Measurements from ENCODE around the gene TCTN3.
"Not testable (repeated sequence)": the region's sequence is repeated elsewhere in the genome, so short reads cannot be mapped to it uniquely, and the experiment has no call there.

TCTN3 gene
- 17.5 to 56.1 (median 41.9) reads per million in 9 experiments for total RNA-seq

DNA sequence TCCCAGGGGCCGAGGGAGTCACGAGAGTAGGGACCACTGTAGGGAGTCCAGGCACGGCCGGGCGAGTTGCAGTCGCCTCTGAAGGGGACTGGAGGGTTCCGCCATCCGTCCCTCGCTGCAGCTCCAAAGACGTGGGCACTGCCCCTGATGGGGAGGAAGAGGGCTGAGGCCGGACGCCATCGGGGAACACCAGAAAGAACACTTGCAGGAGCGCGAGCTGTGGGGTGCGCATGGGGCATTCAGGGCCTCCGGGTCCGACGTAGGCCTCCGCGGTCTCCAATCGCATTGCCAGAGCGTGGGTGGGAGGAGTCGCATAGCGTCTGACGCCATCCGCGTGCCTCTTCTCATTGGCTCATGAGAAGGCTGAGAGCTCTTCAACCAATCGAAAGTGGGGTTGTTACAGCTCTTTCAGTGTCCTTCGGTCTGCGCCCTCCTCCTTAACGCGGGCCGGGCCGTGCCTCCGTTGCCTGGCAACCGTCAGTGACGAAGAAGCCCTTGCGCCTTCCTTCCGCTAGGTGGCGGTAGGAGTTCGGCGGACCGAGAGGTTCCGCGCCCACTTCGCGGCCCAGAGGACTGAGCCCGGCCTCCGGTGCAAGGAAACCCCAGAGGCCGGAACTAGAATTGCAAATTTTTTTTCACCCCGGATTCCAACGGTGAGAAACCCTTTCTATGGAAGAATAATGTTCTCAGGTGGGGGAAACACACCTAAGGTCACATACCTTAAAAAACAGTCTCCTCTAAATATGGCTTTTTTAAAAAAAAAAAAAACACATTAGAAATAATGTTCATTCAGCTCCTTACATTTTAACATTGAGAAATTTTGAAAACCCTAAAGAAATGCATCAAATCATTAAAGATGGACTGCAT is at the start of gene TCTN3:
TSS of gene TCTN3 (minus strand) at position 260 of the 867 bp plus-strand sequence. CDS start at position 232, 28 bp downstream.
- Mint-ChIP-seq H3K27me3 (peaks cover 0 to 13% of the 10 kb centered on the region in 2 donors), H3K9me3 (no peaks in the 10 kb centered on the region), H3K36me3 (ENCODE audit: insufficient read depth) (peaks cover 40% of the 10 kb centered on the region), H3K4me3 (peak within 1 kb of the TSS; percentile 90 to 99), H3K27ac (peak within 1 kb of the TSS; percentile 98 to 99), H3K4me1 (ENCODE audit: low read depth in 2 of 2) (peaks cover 25 to 36% of the 10 kb centered on the region in 2 donors)
- DNase-seq (peak; percentile 97 to 99 (median 98)), ATAC-seq (replicated peaks) (peak; percentile 96)

DNA sequence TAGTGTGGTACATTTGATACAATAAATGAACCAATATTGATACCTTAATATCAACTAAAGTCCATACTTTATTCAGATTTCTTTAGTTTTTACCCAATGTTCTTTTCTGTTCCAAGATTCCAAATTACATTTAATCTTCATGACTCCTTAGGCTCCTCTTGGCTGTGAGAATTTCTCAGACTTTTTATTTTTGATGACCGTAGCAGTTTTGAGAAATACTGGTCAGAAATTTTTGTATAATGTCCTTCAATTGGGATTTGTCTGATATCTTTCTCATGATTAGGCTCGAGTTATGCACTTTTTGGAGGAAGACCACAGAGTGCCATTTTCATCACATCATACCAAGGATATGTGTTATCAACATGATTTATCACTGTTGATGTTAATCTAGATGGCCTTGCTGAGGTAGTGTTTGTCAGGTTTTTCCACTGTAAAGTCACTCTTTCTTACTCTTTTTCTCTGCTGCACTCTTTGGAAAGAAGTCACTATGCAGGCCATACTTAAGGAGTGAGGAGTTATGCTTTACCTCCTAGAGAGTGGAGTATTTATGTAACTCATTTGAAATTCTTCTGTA is 49.3 kb upstream of the TCTN3 start:
- H3K36me3 Mint-ChIP-seq (ENCODE audit: insufficient read depth), result no peaks in the 10 kb centered on the region
- H3K4me3 Mint-ChIP-seq, result no peak overlapping the region
- H3K4me1 Mint-ChIP-seq (ENCODE audit: low read depth in 2 of 2), result peaks cover 0 to 2% of the 10 kb centered on the region in 2 donors
- peaks cover 3 to 21% of the 10 kb centered on the region in 2 donors for H3K27me3 Mint-ChIP-seq
- no peak overlapping the region for H3K27ac Mint-ChIP-seq
- peaks cover 0 to 3% of the 10 kb centered on the region in 2 donors for H3K9me3 Mint-ChIP-seq
- ATAC-seq (replicated peaks) (no peak), DNase-seq (no peak)

DNA sequence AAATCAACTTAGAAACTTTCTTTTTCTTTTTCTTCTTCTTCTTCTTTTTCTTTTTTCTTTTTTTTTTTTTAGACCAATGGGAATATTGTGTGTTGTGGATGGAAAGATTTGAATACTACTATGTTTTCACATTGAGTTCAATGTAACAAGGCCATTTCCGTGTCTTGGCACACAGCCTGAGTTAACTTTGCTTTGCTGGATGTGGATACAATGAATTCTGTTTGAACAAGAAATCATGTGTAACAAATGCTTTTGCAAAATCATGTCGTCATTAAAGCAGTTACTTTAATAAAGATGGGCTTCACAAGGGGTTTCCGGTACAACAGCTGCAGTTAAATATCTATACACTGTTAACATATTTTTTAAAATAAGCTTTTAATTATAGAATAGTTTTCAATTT is 48.8 kb upstream of the TCTN3 start:
- Mint-ChIP-seq H3K9me3 (peaks cover 0 to 3% of the 10 kb centered on the region in 2 donors), H3K36me3 (ENCODE audit: insufficient read depth) (no peaks in the 10 kb centered on the region), H3K4me1 (ENCODE audit: low read depth in 2 of 2) (peaks cover 0 to 2% of the 10 kb centered on the region in 2 donors), H3K27ac (no peak overlapping the region), H3K4me3 (no peak overlapping the region), H3K27me3 (peaks cover 9 to 26% of the 10 kb centered on the region in 2 donors)
- no peak for DNase-seq
- ATAC-seq (replicated peaks), result no peak

DNA sequence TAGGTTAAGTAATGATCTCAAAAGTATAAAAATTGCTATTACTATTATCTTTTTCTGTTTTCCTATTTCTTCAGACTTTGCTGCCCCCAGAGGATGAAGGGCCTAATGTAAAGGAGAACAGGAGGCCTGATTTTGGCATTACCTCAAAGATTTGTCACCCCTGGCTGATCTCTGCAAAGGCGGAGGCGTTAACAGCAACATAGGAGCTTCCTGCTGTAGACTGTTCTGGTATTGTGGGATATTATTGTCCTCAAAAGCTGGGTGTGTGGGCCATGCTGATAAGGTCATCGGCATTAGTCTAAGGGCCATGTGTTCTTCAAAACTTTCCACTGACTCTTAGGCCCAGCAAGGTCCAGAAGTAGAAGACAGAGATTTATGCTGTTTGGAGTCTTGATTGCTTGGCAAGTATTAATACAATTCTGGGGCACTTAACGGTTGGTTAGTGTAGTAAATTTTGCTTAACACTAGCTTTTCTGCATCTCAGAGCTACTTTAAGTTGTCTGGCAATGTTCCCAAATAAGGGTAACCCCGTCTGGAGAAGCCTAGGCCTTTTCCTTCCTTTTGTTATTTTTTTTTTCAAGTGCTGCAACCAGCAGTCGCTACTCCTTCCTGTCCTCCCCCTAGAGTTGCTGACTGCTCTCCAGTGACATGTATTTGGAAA is 48.2 kb upstream of the TCTN3 start:
- Mint-ChIP-seq H3K4me3 (no peak overlapping the region), H3K27ac (no peak overlapping the region), H3K4me1 (ENCODE audit: low read depth in 2 of 2) (peaks cover 0 to 2% of the 10 kb centered on the region in 2 donors), H3K36me3 (ENCODE audit: insufficient read depth) (no peaks in the 10 kb centered on the region), H3K9me3 (peaks cover 0 to 3% of the 10 kb centered on the region in 2 donors), H3K27me3 (peaks cover 12 to 29% of the 10 kb centered on the region in 2 donors)
- no peak for DNase-seq
- peak; percentile 58 for ATAC-seq (replicated peaks)

GRCh38 chr10:95739056-95739455 is 45.3 kb upstream of the TCTN3 start:
- Mint-ChIP-seq H3K4me1 (ENCODE audit: low read depth in 2 of 2) (peaks cover 0 to 2% of the 10 kb centered on the region in 2 donors), H3K27me3 (peaks cover 18 to 25% of the 10 kb centered on the region in 2 donors), H3K9me3 (peaks cover 0 to 2% of the 10 kb centered on the region in 2 donors), H3K36me3 (ENCODE audit: insufficient read depth) (no peaks in the 10 kb centered on the region), H3K4me3 (no peak overlapping the region), H3K27ac (no peak overlapping the region)
- DNase-seq (no peak), ATAC-seq (replicated peaks) (no peak)

DNA sequence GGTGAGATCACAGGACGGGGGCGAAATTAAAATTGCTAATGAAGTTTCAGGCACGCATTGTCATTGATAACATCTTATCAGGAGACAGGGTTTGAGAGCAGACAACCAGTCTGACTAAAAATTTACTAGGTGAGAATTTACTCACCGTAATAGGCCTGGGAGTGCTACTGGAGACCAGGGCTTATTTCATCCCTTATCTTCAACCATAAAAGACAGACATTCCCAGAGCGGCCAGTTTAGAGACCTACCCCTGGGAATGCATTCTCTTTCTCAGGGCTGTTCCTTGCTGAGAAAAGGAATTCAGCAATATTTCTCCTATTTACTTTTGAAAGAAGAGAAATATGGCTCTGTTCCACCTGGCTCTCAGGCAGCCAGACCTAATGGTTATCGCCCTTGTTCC is 39.2 kb upstream of the TCTN3 start:
- H3K4me1 Mint-ChIP-seq (ENCODE audit: low read depth in 2 of 2); ATAC-seq (replicated peaks); DNase-seq; H3K9me3 Mint-ChIP-seq; H3K36me3 Mint-ChIP-seq (ENCODE audit: insufficient read depth); H3K4me3 Mint-ChIP-seq; H3K27ac Mint-ChIP-seq: not testable (repeated sequence)
- peaks cover 13 to 21% of the 10 kb centered on the region in 2 donors for H3K27me3 Mint-ChIP-seq

GRCh38 chr10:95730233-95730632 is 36.5 kb upstream of the TCTN3 start:
- Mint-ChIP-seq H3K4me1 (ENCODE audit: low read depth in 2 of 2) (no peaks in the 10 kb centered on the region), H3K4me3 (no peak overlapping the region), H3K9me3 (peaks cover 0 to 8% of the 10 kb centered on the region in 2 donors), H3K36me3 (ENCODE audit: insufficient read depth) (no peaks in the 10 kb centered on the region), H3K27ac (no peak overlapping the region), H3K27me3 (peaks cover 0 to 9% of the 10 kb centered on the region in 2 donors)
- ATAC-seq (replicated peaks), result no peak
- DNase-seq, result no peak

- no peak overlapping the region for H3K4me3 Mint-ChIP-seq
- H3K27ac Mint-ChIP-seq, result no peak overlapping the region
- ATAC-seq (replicated peaks) (no peak), DNase-seq (no peak)
- peaks cover 0 to 8% of the 10 kb centered on the region in 2 donors for H3K9me3 Mint-ChIP-seq
- H3K27me3 Mint-ChIP-seq, result peaks cover 0 to 14% of the 10 kb centered on the region in 2 donors
- no peaks in the 10 kb centered on the region for H3K4me1 Mint-ChIP-seq (ENCODE audit: low read depth in 2 of 2)
- no peaks in the 10 kb centered on the region for H3K36me3 Mint-ChIP-seq (ENCODE audit: insufficient read depth)
Measured at GRCh38 chr10:95729323-95730055, 35.8 kb upstream of the TCTN3 start.

GRCh38 chr10:95728526-95728925 is 34.8 kb upstream of the TCTN3 start:
- ATAC-seq (replicated peaks) (no peak), DNase-seq (no peak)
- Mint-ChIP-seq H3K36me3 (ENCODE audit: insufficient read depth) (no peaks in the 10 kb centered on the region), H3K4me3 (no peak overlapping the region), H3K4me1 (ENCODE audit: low read depth in 2 of 2) (no peaks in the 10 kb centered on the region), H3K9me3 (peaks cover 0 to 4% of the 10 kb centered on the region in 2 donors), H3K27me3 (peaks cover 0 to 17% of the 10 kb centered on the region in 2 donors), H3K27ac (no peak overlapping the region)

DNA sequence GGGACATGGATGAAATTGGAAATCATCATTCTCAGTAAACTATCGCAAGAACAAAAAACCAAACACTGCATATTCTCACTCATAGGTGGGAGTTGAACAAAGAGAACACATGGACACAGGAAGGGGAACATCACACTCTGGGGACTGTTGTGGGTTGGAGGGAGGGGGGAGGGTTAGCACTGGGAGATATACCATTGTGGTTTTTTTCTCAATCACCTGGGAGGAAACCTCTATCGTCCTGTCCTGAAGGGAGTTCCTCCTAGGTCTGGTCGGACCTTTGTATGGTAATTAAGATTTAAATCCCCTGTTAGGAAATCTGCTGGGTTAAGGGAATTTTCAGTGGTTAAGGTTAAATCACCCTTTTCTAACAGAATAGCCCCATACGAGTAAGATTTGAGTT is 28.8 kb upstream of the TCTN3 start:
- not testable (repeated sequence) for H3K36me3 Mint-ChIP-seq (ENCODE audit: insufficient read depth); H3K4me3 Mint-ChIP-seq; H3K27ac Mint-ChIP-seq; H3K4me1 Mint-ChIP-seq (ENCODE audit: low read depth in 2 of 2); ATAC-seq (replicated peaks); H3K9me3 Mint-ChIP-seq; DNase-seq
- peaks cover 0 to 49% of the 10 kb centered on the region in 2 donors for H3K27me3 Mint-ChIP-seq

DNA sequence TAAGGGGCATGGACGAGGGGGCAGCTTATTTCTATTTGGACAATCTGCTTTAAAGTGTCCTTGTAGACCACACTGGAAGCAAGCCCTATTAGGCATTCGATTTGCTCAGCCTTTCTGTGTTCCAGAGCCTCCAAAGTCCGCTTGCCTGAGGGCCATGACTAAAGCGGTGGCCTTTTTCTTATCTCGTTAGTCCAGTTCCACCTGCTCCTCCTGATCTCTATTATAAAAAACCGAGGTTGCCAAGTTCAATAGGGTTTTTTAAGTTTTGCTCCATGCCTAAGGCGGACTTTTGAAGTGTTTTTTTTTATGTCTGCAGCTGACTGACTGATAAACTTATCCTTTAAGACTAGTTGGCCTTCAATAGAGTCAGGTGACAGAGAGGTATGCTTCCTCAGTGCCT is 27.0 kb upstream of the TCTN3 start:
- H3K4me1 Mint-ChIP-seq (ENCODE audit: low read depth in 2 of 2); H3K4me3 Mint-ChIP-seq; H3K27ac Mint-ChIP-seq; H3K36me3 Mint-ChIP-seq (ENCODE audit: insufficient read depth); DNase-seq; H3K9me3 Mint-ChIP-seq; ATAC-seq (replicated peaks): not testable (repeated sequence)
- H3K27me3 Mint-ChIP-seq, result peaks cover 0 to 58% of the 10 kb centered on the region in 2 donors

DNA sequence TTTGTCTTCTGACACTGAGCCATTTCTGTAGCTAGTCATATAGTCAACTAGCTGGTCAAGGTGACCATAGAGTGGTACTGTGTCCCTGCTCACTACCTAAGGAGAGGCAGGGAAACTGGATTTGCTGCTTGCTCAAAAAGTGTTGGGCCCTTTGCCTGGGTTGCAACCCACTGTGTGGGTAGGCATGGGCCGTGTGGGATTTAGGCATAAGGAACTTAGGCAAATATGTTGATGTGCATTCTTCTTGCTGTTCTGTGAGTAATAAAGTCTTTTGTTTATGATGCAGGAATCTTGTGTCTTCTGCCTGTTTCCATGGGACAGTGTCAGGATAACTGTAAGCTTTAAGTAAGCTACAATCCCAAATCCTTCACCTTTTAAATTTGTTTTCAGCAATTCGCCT is 23.1 kb upstream of the TCTN3 start:
- Mint-ChIP-seq H3K27me3 (peaks cover 0 to 36% of the 10 kb centered on the region in 2 donors), H3K4me1 (ENCODE audit: low read depth in 2 of 2) (no peaks in the 10 kb centered on the region), H3K36me3 (ENCODE audit: insufficient read depth) (no peaks in the 10 kb centered on the region), H3K4me3 (no peak overlapping the region), H3K9me3 (no peaks in the 10 kb centered on the region), H3K27ac (no peak overlapping the region)
- DNase-seq (no peak), ATAC-seq (replicated peaks) (no peak)

DNA sequence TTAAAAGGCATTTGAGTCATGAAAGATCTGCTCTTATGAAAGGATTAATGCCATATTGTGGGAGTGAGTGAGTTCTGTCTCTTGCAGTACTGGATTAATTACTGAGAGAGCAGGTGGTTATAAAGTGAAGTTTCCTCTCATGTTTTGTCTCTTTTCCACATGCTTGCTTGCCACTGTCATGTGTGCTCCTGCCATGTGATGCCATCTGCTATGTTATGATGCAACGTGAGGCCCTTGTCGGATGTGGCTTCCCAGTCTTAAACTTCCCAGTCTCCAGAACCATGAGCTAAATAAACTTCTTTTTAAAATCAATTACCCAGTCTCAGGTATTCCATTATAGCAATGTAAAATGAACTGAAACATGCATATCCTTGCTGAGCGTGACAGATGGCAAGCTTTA is 22.7 kb upstream of the TCTN3 start:
- H3K4me3 Mint-ChIP-seq, result no peak overlapping the region
- no peak for ATAC-seq (replicated peaks)

More for the DNA sequence above, 22.7 kb upstream of the TCTN3 start:
- Mint-ChIP-seq H3K27me3 (peaks cover 0 to 36% of the 10 kb centered on the region in 2 donors), H3K36me3 (ENCODE audit: insufficient read depth) (no peaks in the 10 kb centered on the region), H3K4me1 (ENCODE audit: low read depth in 2 of 2) (no peaks in the 10 kb centered on the region), H3K9me3 (no peaks in the 10 kb centered on the region), H3K27ac (no peak overlapping the region)
- DNase-seq, result no peak

Measured in effector memory CD8-positive, alpha-beta T cell (primary cell).